Stimulated activated CD8-positive, alpha-beta memory T cell treated with anti-CD3 and anti-CD28 coated beads, Interleukin-7, amount 100 ng/mL, for 1 hour (primary cell): ENCODE measurements around the gene AEN.

Experiments used
- DNase-seq, 2 donors: peaks; one replicate each; pipeline ENCODE4 v3.0.0-alpha.2; 2020; ENCODE audit warnings: low read depth in 2 of 2

Gene AEN

GRCh38 chr15:88664151-88664778, 43.1 kb downstream of the AEN start:
- DNase-seq, result no peak

DNA sequence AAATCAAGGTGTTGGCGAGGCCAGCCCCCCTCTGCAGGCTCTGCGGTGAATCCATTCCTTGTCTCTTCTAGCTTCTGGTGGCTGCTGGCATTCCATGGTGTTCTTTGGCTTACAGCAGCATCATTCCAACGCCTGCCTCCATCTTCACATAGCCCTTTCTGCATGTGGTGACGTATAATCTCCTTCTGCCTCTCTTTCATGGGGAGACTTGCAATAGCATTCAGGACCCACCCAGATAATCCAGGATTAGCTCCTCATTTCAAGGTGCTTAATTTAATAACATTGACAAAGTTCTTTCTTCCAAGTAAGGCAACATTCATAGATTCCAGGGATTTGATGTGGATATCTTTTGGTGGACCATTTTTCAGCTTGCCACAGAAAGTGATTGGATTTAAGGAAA, 53.5 kb downstream of the AEN start:
- no peak for DNase-seq

GRCh38 chr15:88678755-88679154, 57.6 kb downstream of the AEN start:
- no peak for DNase-seq

- no peak for DNase-seq
Observed at GRCh38 chr15:88680241-88681001, 59.3 kb downstream of the AEN start.

- DNase-seq, result no peak
Observed at GRCh38 chr15:88681610-88682221, 60.6 kb downstream of the AEN start.
